COLO668 (cell line): ENCODE measurements around the gene RIOK3.

Source experiments
- DNase-seq: peaks from one replicate; lab custom pipeline; 2025; ENCODE audit not compliant: unreplicated experiment; lab: John Stamatoyannopoulos, UW

Gene RIOK3

DNA sequence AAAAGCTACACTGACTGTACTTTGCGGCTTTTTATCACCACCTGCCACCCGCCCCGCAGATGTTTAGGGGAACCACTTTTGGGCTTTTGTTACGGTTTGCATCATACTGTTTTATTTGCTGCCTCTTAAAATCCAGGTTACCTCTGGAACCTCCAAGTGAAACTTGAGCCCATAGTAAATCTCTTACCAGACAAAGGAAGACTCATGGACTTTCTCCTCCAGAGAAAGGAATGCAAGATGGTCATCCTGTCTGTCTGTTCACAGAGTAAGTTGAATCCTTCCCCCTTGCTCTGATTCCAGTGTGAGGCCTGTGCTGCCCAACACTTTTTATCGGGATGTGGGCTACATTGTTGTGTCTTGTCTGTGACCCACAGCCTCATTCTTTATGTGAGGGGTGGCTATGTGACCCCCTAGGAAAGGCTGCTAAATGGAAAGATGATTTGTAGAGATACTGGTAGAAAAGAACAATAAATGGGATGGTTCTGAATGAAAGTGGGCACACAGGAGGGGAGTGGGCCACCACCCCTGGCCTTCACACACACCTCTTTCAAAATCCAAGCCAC lies 73.5 kb downstream of the RIOK3 start:
- no peak for DNase-seq

DNA sequence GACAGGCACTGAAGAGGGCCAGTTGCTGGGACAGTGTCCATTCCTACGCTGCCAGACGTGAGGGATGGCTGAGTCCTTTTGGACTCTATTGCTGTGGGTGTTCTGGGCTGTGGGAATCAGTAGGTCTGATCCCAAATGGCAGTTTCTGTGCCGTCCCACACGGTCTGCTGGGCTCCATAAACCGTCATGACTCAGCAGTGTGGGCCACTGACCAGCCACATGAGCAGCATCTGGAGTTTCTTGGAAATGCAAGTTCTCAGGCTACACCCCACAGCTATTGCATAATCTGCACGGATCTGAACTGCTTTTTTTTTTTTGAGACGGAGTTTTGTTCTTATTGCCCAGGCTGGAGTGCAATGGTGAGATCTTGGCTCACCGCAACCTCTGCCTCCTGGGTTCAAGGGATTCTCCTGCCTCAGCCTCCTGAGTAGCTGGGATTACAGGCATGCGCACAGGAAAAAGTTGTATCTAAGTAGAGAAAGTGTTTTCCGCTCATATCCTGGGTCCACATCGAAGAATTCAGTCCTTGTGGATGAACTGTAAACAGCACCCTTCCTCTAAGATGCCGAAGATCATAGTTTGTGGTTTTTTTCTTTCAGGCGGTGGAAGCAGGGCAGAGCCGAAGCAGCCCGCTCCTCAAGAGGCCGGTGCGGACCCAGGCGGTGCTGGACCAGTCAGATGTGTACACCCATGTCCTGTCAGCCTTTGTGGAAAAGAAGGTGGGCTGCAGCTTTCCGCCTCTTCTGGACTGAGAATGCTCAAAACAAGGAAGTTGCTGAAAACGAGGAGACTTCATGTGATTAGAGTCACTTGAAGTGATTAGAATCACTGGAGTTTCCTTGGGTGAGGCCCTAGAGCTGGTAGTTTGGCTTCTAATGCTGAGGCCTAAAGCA lies 75.7 kb downstream of the RIOK3 start:
- DNase-seq, result no peak

DNA sequence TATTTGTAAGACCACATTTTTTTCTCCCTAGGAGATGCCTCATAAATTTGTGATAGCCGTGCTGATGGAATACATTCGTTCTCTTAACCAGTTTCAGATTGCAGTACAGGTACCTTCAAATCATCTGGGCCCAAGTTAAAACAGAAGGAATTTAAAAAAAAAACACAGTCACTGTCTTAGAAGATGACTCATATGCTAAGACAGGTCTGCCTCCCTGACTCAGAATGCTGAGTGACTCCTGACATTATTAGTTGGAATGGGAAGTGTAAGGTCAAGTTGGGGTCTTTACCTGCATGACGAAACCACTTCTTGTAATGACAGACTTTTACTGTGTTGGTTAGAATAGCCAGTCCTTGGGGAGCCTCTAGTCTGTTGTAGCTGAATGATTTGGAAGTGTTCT lies 76.5 kb downstream of the RIOK3 start:
- no peak for DNase-seq

DNA sequence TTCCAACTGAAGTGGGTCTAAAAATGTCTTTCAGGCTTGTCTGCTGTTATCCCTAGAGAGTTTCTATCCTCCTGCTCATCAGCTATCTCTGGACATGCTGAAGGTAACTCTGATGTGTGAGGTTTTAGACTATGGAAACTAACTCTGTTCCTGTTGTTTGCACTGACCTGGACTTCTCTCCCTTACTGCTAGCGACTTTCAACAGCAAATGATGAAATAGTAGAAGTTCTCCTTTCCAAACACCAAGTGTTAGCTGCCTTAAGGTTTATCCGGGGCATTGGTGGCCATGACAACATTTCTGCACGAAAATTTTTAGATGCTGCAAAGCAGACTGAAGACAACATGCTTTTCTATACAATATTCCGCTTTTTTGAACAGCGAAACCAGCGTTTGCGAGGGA lies 77.1 kb downstream of the RIOK3 start:
- DNase-seq, result no peak

DNA sequence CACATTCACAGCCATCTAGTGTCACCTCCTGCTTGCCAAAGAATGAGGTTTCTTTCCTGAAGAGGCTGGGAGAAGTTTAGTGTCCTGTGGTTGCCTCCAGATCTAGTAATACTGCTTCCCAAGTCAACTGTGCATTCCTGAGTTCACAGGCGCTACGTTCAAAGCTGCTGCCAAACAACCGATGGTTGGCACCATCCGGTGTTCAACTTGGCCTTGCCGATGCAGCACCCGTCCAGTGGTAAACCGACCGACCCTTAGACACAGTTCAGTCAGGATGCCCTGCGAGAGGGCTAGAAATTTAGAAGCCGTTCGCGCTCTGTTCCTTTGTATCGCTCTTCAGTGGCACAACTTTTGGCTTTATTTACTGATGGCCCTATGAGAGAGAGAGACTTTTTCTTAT lies 78.8 kb downstream of the RIOK3 start:
- no peak for DNase-seq
